GM19025 (cell line): Measurements from ENCODE around the gene MPHOSPH10.
"Not testable (repeated sequence)": the region's sequence is repeated elsewhere in the genome, so short reads cannot be mapped to it uniquely, and the experiment has no call there.

ENCODE experiments used
- ATAC-seq: cut with Tn5 transposase; IDR thresholded peaks from one replicate; pipeline ENCODE4 v1.9.1; 2021; ENCODE audit warnings: mild to moderate bottlenecking, low read depth, moderate library complexity; ENCODE audit not compliant: unreplicated experiment

MPHOSPH10 gene

GRCh38 chr2:71166812-71167211 is 36.4 kb downstream of the MPHOSPH10 start:
- no peak for ATAC-seq

- ATAC-seq: no peak
Observed at GRCh38 chr2:71173096-71173495, 42.7 kb downstream of the MPHOSPH10 start.

- no peak for ATAC-seq
Observed at GRCh38 chr2:71174207-71174606, 43.8 kb downstream of the MPHOSPH10 start.

- ATAC-seq: not testable (repeated sequence)
Observed at GRCh38 chr2:71178836-71179235, 48.4 kb downstream of the MPHOSPH10 start.

GRCh38 chr2:71181316-71181715 is 50.9 kb downstream of the MPHOSPH10 start:
- no peak for ATAC-seq

- not testable (repeated sequence) for ATAC-seq
Observed at GRCh38 chr2:71183306-71184115, 53.1 kb downstream of the MPHOSPH10 start.

- ATAC-seq: no peak
Observed at GRCh38 chr2:71186973-71187372, 56.5 kb downstream of the MPHOSPH10 start.

GRCh38 chr2:71187589-71187988 is 57.2 kb downstream of the MPHOSPH10 start:
- ATAC-seq: no peak

- no peak for ATAC-seq
Observed at GRCh38 chr2:71190656-71191569, 60.5 kb downstream of the MPHOSPH10 start.

GRCh38 chr2:71191570-71191943 is 61.1 kb downstream of the MPHOSPH10 start:
- ATAC-seq: no peak
